HG02973 (cell line): ENCODE measurements around the gene FAM76B.

Experiments
- ATAC-seq: cut with Tn5 transposase; IDR thresholded peaks from one replicate; pipeline ENCODE4 v1.9.1; 2021; ENCODE audit warnings: moderate library complexity; ENCODE audit not compliant: unreplicated experiment

The FAM76B gene

DNA sequence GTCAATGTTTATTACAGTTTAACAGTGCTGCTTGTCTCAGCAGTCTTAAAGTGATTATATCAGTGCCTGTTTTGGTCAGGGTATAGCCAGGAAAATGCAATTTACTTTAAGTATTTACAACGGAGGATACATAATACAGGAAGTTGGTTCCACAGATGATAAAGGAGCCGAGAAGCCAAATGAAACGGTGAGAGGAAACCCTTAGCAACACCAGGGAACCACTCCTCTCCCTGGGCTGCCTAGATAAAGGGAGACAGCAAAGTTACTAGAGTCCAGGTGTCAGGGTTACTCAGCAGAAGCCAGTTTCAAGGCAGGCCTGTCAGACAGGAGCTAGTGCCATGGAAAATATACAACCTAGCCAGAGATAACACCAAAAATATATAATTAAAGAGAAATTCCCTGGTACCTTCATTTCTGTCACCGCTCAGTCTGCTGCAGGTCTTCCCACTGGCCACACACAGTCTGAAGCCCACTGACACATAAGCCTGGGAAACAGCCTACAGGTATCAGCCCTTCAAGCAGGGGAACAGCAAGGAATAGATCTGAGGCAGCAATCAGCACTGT lies 55.5 kb downstream of the FAM76B start:
- ATAC-seq: no peak

DNA sequence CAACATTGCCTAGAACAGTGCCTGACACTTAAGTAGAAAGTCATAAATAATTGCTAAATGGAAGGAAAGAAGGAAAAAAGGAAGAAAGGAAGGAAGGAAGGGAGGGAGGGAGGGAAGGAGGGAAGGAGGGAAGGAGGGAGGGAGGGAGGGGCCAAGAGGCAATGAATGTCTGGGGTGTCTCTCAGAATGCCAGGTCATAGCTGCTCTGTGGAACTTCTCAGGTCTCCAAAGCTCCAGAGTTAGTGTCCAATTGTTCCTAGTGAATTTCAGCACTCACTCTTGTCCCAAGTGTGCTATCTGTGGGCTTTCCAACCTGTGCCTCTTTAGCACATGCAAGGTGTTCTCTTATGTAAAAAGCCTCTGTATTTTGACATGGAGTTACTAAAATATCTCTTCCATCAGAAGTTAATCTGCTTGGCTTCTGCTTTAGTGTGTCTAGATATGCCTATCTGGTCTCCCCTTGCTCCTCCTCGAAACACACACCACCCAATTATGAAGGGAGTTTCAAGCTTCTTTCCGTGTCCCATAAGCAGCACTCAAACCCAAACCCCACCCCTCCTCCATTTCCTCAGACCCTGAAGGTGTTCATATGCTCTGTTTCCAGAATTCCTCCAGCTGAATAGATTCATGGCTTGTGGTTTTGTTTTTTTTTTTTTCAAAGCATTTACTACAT lies 56.5 kb downstream of the FAM76B start:
- ATAC-seq: no peak

DNA sequence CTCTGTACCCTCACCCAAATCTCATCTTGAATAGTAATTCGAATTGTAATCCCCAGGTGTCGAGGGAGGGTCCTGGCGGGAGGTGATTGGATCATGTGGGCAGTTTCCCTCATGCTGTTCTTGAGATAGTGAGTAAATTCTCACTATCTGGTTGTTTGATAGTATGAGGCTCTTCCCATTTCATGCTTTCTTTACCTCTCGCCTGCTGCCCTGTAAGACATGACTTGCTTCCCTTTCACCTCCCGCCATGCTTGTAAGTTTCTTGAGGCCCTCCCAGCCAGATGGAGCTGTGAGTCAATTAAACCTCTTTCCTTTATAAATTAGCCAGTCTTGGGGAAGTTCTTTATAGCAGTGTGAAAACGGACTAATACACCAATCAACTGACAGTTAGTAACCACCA lies 60.1 kb downstream of the FAM76B start:
- no peak for ATAC-seq

DNA sequence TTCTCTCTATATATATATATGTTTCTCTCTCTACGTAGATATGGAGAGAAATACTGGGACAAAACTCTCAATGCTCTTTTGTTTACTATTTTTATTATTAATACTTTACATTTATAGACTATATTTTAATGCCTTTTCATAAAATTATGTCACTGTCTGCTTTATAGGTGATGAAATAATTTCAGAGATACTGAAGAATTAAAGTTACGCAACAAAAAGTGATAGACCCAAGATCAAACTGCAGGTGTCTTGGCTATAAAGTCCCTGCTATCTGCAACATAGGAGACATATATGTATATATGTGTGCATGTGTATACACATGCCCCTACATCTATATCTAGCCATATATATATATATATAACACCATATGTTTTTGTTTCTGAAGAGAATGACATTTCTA lies 60.8 kb downstream of the FAM76B start:
- ATAC-seq: no peak

DNA sequence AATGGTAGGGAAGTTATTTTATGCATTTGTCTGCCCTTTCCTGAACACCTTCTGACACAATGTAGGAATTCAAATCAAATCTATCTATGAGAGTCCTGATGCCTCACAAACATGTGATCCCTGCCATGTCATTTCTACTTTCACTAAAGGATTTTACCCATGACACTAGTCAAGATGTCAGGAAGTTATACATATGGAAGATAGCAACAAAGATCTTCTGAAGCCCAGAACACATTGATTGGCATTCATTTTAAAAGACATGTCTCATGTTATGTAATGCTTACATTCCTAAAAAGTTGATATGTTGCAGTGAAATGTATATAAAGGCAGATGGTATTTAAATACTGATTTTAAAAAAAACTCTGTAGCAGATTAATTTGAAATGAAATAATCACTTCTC lies 61.5 kb downstream of the FAM76B start:
- no peak for ATAC-seq

DNA sequence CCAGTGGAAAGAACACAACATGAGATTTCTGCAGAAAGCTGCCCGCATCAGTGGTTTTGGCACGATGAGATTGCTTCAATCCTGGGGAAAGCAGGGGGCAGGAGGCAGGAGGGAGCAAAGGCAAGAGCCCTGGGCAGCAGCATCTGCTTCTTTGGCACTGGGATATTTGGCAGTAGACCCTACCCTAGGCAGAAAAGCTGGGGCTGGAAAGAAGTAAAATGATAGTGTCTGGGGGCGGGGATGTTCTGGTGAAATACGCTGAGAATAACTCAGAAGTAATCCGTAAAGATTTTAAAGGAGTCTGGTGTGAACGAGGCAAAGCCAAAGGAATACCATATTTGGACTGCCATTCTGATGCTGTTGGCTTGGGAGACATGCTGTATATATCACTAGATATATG lies 62.0 kb downstream of the FAM76B start:
- no peak for ATAC-seq

DNA sequence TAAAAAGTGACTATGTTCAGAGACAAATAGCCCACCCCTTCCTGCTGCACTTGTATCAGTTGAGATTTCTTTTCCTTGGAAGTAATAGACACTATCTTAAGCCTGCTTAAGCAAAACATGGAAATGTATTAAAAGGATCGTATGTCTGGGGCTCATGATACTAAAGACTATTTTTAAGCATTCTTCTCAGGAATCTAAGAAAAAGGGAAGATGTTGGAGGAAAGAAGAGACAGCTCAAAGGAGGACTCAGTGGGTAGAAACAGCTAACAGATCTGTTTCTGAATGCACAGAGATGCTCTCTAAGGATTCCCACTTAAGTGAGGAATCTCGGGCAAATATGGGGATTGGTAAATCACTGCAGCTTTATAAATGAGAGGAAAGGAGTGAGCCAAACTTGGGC lies 62.5 kb downstream of the FAM76B start:
- ATAC-seq: no peak

DNA sequence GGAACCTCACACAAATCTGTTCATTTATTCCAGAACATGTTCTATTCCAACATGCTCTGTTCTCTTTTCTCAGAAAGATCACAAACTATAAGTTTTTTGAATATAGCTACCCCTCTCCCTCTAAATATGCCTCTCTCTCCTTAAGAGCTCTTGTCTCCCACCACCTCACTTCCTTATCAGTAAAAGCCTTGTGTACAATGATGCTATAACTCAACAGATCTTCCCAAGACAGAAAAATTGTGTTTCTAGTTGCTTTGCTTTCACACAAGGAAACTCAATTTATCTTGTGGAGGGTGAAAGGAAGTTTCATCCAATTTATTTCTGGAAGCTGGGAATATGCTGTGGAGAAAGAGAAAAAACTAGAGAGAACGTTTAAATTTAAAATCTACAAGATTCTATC lies 64.4 kb downstream of the FAM76B start:
- ATAC-seq: no peak

DNA sequence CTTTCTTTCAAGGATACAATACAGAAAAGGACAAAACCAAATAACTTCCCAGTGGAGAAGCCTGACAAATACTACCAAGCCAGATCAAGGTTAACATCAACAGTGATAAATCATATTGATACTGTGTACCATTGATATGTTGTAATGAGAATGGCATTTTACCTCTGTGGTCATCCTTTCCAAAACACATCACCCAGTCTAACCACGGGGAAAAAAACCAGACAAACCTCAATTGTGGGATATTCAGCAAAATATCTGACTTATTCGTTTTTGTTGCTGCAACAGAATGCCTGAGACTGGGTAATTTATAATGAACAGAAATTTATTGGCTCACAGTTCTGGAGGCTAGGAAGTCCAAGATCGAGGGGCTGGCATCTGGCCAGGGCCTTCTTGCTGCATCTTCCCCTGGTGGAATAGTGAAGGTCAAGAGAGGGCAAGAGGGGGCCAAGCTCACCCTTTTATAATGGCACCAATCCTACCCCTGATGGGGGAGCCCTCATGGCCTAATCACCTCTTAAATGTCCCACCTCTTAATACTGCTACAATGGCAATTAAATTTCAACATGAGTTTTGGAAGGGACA lies 66.1 kb downstream of the FAM76B start:
- ATAC-seq: no peak

DNA sequence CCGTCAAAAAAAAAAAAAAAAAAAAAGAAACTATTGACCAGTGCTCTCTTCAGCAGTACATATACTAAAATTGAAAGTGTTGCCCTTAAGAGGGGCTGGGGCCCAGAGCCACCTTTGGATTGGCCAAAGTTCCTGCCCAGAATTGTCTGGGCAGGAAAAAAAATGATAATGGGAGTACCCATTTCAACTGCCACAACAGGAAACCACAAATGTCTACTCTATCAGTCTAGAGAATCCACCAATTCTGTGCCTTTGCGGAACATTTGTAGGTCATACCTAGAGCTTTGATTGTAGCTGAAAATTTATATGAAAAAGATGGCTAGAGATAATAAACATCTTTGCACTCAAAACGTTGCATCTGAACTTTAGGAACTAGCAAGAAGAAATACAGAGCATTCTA lies 69.4 kb downstream of the FAM76B start:
- no peak for ATAC-seq
